OCI-LY7 (cell line): Measurements from ENCODE around the gene NKAIN2.

Experiments
- EZH2phosphoT487 ChIP-seq: fragments of 200-600 bp; sonication (generic); IDR thresholded peaks from 2 replicates; pipeline ENCODE4 v1.6.1; 2018; ENCODE audit warnings: low read depth, borderline replicate concordance, mild to moderate bottlenecking, mixed run types, antibody characterized with exemption, low read length, moderate library complexity, mixed read lengths
- TF ChIP-seq, protein P1 (sequence below): fragments of 200-600 bp; sonication (generic); conservative IDR thresholded peaks from 2 replicates; pipeline ENCODE4 v1.5.1; 2014; ENCODE audit warnings: mild to moderate bottlenecking, antibody characterized with exemption, low read length, moderate library complexity, mixed read lengths

DNA sequence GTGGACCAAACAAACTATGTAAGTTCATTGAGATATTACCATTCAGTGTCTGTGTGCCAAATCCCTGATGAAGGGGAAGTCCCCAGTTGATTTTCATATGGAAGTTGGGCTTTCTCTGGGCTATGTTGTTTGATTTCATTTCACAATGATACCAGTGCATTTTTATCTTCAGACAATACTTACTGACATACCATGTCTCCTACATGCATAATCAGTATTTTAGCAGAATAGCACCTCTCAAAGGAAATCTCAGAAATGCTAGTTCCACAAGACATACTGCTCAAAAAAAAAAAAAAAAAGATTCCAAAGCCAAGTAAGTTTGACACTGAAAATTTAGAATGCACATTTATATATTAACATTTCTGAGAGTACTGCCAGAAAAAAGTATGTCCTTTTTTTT, 989.7 kb downstream of the NKAIN2 start:
- TF ChIP-seq, protein P1, sequence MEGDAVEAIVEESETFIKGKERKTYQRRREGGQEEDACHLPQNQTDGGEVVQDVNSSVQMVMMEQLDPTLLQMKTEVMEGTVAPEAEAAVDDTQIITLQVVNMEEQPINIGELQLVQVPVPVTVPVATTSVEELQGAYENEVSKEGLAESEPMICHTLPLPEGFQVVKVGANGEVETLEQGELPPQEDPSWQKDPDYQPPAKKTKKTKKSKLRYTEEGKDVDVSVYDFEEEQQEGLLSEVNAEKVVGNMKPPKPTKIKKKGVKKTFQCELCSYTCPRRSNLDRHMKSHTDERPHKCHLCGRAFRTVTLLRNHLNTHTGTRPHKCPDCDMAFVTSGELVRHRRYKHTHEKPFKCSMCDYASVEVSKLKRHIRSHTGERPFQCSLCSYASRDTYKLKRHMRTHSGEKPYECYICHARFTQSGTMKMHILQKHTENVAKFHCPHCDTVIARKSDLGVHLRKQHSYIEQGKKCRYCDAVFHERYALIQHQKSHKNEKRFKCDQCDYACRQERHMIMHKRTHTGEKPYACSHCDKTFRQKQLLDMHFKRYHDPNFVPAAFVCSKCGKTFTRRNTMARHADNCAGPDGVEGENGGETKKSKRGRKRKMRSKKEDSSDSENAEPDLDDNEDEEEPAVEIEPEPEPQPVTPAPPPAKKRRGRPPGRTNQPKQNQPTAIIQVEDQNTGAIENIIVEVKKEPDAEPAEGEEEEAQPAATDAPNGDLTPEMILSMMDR = no peak
- no peak for TF ChIP-seq EZH2phosphoT487
